Smooth muscle cell of the brain vasculature (primary cell): ENCODE results near the gene CORO2B.
A peak's percentile ranks its signal among the peaks of the same experiment; 100 is the strongest.
"Not testable (repeated sequence)": the region's sequence is repeated elsewhere in the genome, so short reads cannot be mapped to it uniquely, and the experiment has no call there.

Experiments
- DNase-seq: peaks from one replicate; pipeline ENCODE4 v3.0.0-alpha.2; 2012; ENCODE audit warnings: low read depth, low spot score

The CORO2B gene

DNA sequence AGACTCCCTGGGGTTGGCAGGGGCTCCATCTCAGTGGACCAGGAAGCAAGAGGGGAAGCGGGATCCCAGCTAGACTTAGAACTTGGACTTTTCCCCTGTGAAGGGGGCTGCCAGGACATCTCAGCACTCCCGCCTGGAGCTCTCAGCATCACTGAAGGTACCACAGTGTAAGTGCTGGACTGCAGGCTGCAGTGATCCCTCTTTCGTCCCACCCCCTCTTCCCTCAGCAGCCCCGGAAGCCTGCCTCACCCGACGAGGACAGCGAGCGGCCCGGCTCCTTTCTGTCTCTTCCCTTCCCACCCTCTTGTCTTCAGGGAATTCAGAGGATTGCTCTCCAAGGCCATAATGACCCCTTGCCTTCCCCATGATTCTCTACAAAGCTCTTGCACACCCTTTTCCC lies 147.5 kb downstream of the CORO2B start:
- no peak for DNase-seq

DNA sequence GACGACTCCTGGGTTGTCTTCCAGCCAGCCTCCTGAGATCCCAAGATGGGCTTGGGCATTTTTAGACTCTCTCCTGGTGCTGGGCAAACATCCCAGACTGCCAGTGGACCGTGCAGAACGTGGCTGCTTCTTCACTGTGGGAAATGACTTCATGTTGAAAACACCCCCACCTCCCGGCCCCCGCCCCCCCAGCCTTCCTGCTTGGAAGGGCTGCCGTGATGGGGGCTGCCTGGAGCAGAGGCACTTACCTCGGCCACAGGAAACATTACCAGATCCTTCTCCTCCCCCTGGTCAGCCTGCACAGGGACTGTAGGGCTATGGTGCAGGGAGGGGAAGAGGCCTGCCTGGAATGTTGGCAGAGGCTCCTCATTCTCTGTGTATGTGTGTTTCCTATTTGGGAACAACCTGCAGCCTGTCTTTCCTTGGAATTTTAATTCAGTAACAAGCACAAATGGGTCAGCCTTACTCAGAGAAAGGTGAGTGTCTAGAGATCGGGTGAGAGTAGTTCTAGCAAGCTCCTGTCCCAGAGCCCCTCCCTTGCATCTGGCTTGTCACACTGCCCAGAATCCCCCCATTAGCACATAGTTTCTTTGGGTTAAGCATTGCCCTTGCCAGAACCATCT lies 151.1 kb downstream of the CORO2B start:
- DNase-seq = no peak

DNA sequence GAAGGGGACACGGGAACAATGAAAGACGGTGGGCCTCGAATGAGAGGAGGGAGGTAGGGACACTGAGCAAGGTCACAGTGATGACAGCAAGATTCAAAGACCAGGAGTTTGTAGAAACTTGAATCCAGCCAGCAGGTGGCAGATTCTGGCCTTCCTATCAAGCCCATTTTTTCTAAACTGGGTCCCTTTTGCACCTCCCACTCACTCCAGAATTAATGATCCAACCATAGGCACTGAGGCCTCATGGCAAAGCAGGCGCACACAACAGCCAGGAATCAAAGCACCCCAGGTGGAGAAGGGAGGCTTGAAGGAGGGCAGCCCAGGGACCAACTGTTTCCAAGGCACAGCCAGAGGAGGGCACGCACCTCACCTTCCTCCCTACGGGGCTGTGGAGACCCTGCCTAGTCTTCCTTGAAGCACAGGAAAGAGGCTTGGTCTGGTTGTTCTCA lies 151.7 kb downstream of the CORO2B start:
- peak; percentile 10 for DNase-seq

DNA sequence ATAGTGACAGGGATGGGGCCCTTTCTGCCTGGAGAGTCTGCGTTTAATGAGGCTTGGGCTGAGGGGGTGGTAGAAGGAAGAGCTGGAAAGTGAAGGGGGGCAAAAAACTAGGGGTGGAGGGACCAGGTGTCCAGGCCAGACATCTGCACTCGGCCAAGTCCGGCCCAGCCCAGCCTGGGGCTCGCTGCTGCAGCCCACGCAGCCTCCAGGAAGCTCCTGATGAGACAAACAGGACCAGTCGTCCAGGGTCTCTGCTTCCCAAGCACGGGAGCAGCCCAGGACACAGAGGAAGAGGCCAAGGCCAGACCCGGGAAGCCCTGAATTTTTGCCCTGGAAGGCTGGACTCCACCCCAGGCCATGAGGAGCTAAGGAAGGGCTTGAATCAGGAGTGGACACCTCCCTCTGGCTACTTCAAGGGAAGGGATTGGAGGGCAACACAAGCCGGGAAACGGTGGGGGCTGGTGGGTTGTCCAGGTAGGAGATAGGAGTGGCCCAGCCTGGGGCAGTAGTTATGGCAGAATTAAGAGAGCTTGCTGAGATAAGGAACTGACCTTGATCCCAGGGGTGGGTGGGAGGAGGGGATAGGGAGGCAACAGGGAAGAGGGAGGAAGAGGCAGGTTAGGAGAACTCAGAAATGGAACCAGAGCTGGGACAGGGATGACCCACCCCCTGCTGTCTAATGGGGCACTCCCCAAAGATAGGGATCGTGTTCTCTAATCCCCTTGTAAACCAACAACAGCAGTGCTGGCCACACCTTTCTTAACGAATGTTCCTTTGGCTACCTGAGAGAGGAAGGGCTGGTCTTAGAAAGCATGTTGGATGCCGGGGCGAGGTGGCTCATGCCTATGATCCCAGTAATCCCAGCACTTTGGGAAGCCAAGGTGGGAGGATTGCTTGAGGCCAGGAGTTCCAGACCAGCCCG lies 152.4 kb downstream of the CORO2B start:
- DNase-seq = no peak

DNA sequence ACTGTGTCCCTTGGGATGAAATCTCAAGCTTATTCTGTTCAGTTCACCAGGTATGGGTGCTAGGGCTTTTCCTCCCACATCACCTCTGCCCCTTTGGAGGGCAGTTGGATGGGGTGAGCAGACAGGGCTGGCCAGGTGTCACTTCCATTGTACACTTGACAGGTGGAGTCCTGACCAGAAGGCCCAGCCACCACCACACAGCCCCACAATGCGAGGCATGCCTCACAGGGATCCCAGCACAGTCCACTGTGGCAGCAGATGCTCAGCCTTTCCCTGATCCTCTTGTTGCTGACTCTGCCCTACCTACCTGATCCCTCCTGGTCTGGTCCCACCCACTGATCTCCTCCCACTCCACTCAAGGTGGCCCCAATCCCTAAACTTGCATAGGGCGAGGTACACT lies 153.7 kb downstream of the CORO2B start:
- no peak for DNase-seq

DNA sequence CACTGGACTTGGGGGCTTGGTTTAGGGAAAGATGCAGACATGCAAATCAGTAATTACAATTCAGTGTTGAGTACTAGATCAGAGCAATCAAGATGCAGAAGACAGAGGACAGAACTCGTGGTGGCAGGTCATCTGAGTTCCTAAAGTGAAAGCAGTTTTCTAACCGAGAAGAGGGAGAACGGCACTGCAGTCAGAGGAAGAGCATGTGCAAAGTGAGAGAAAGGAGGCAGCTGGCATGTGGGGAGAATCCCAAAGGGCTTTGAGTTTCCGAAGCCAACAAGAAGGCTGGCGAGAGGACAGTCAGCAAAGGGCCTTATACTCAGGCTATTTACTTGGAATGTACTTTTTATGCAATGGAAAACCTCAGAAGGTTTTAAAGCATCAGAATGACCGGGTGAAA lies 154.9 kb downstream of the CORO2B start:
- DNase-seq = no peak

DNA sequence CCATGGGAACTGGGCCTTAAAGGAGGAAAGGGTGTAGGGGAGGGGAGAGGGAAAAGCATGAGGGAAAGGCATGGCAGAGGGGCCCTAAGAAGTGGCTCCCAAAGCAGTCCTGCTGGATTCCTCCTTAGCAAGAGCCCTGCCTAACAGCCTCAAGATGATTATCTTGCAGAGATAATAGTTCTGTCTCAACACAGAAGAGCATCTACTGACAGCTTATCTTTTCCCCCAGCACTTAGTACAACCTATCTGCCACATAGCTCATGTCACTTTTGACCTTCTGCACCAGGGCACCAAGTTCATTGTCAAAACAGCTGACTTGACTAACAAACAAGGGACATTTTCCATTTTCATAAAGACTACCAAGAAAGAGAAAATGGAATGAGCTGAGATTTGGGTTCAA lies 155.6 kb downstream of the CORO2B start:
- no peak for DNase-seq

DNA sequence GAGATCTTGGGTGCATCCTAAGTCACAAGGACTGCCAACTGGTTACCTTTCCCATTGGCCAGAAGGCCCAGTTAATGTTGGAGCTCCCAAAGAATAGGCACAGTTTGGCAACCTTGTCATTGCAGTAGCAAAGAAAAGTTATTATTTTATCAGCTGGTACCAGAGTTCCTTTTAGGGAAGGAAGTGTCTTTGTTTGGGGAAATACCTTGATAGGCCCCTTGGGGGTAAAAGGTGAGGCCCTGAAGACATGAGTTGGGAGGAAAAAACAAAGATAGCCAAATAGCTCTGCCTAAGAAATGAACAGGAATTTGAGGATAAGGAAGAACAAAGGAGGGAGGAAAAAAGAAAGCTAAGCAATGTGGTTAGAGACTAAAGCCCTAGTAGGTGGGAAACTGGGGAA lies 156.1 kb downstream of the CORO2B start:
- no peak for DNase-seq

DNA sequence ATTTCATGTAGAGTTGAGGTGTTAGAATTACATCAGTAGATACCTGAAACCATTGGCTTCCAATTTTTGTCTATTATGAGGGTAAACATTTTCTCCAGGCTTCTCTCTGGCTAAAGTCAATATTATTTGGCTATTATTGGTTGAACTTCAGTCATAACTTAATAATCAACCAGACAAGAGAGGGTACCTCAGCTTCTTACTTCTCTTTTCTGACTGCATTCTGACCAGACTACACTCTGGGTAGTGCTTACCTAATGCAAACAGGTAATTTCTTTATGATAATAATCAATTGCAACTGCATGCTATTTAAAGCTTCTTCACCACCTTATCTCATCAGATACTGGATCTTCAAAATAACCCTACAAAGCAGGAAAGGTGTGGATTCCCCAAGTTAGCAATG lies 156.8 kb downstream of the CORO2B start:
- no peak for DNase-seq

DNA sequence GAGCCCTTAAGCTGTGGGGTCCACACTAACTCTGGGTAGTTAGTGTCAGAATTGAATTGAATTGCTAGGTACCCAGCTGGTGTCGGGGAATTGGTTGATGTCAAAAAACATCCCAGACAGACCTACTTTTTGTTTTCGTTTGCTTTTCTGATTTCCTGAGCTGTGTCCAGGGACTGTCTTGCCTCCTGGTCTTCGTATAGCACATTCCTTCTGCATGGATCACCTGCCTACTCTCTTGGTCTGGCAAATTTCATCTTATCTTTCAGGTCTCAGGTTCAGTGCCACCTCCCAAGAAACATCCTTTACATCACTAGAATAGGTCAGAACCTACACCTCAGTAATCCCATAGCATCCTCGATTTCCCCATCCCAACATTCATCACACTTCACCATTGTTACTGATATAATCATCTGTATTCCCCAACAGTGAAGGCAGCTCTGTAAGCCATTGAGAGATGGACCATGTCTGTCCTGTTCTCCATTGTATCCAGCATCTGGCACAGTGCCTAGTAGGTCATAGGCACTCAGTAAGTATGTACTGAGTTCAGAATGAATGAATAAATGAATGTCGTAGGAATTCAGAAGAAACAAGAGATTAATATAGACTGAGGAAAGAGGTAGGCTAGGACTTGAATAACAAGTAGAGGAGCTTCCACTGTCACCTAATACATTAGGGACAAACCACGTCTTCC lies 160.7 kb downstream of the CORO2B start:
- DNase-seq = no peak

DNA sequence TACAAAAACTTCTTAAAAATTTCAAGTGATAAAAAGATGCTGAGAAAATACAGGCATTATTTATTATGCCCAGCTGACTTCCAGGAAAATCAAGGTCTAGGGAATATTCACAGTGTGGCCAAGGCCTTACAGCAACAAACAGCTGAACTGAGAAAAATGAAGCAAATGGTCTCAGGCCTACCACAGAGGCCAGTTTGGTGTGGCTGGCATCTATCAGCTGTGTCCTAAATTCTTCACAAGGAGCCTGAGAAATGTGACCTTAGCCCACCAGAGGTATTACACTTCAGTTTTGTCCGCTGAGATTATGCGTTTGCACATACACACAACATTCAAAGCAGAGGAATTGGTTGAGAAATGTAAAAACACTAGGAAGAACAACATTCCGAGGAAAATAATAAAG lies 164.5 kb downstream of the CORO2B start:
- DNase-seq = no peak

DNA sequence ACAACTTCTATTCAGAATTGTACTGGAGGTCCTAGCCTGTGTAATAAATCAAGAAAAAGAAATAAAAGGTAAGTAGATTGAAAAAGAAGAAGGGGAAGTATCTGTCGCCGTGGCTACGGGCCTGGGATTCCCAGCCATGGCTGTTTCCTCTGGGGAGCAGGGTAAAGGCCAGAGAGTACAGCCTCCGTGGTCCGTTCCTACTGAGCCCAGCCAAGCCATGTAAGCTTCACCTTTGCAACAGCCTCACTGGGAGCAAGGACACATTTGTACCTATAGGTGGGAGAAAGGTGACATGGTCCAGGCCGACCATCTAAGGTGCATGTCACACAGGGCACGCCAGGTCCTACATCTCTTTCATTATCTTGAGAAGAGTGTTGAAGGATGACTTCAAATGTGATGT lies 170.6 kb downstream of the CORO2B start:
- DNase-seq = no peak

DNA sequence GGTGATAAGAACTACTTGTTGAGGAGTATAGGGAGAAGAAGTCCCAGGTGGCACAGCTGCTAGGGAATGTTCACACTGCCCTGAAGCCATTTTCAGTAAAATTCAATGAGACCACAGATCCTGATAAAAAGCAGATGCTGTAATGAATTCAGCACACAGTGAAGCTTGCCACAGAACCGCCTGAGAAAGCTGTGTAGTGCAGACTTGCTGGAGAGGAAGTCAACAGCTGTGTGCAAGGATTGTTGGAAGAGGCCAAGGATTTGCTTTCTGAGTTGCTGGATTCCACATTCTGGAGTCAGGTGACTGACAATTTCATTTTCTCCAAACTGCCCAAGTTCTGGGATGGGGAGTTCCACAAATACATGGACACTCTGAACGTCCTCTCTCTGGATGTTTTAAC lies 171.0 kb downstream of the CORO2B start:
- DNase-seq = no peak

DNA sequence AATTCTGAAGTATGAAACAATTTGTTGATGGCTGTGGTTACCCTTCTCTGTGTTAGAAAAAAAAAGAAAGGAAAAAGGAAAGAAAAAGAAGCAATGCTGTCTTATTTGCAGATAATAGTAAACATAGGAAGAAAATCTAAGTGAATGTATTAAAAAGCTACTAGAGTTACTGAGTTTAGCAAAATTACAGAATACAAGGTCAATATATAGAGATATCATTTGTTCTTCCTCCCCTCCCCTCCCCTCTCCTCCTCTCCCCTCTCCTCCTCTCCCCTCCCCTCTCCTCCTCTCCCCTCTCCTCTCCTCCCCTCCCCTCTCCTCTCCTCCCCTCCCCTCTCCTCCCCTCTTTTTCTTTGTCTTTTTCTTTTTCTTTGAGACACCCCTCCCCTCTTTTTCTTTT lies 172.8 kb downstream of the CORO2B start:
- DNase-seq = no peak

DNA sequence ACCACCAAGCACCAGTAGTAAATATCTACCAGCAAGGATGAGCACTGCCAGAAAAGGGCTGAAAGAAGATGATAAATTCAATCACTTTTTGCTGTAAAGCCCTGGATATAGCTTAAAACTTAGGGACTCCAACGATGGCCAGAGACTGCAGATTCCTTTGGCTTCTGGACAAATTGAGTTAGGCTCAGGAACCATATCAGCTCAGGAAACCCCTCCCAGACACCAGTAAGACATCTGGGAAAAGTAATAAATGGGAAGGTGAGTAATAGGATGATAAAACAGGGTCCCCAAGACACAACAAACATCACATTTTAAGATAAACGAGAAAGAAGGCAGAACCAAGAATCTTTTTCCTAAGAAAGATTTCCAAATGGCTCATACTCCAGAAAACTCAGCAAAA lies 176.9 kb downstream of the CORO2B start:
- no peak for DNase-seq

DNA sequence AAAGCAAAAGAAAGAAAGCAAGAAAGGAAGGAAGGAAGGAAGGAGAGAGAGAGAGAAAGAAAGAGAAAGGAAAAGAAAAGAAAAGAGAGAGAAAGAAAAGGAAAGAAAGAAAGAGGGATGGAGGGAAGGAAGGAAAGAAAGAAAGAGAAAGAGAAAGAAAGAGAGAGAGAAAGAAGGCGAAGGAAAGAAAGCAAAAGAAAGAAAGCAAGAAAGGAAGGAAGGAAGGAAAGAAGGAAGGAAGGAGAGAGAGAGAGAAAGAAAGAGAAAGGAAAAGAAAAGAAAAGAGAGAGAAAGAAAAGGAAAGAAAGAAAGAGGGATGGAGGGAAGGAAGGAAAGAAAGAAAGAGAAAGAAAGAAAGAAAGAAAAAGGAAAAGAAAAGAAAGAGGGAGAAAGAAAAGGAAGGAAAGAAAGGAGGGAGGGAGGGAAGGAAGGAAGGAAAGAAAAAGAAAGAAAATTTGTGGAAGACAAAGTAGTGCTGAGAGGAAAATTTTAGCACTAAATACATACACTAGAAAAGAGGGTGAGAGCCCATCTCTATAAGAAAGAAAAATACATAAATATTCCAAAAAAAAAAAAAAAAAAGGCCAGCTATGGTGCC lies 181.3 kb downstream of the CORO2B start:
- not testable (repeated sequence) for DNase-seq

DNA sequence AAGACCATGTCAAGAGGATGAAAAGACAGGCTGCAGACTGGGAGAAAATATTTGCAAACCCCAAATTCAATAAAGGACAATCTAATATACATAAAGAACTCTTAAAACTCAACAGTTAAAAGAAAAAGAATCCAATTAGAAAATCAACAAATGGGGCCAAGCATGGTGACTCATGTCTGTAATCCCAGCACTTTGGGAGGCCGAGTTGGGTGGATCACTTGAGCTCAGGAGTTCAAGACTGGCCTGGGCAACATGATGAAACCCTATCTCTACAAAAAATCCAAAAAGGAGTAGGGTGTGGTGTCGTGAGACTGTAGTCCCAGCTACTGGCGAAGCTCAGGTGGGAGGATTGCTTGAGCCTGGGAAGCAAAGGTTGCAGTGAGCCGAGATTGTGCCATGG lies 184.3 kb downstream of the CORO2B start:
- no peak for DNase-seq

DNA sequence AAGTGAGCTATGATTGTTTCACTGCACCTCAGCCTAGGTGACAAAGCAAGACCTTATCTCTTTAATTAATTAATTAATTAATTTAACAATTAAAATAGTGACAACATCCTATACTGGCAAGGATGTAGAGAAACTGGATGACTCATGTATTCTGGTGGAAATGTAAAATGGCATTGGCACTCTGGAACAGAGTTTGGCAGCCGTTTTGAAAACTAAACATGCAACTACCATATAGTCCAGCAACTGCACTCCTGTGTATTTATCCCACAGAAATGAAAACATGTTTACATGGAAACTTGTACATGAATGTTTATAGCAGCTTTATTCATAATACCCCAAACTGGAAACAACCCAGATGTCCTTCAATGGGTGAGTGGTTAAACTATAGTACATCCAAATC lies 185.3 kb downstream of the CORO2B start:
- no peak for DNase-seq

DNA sequence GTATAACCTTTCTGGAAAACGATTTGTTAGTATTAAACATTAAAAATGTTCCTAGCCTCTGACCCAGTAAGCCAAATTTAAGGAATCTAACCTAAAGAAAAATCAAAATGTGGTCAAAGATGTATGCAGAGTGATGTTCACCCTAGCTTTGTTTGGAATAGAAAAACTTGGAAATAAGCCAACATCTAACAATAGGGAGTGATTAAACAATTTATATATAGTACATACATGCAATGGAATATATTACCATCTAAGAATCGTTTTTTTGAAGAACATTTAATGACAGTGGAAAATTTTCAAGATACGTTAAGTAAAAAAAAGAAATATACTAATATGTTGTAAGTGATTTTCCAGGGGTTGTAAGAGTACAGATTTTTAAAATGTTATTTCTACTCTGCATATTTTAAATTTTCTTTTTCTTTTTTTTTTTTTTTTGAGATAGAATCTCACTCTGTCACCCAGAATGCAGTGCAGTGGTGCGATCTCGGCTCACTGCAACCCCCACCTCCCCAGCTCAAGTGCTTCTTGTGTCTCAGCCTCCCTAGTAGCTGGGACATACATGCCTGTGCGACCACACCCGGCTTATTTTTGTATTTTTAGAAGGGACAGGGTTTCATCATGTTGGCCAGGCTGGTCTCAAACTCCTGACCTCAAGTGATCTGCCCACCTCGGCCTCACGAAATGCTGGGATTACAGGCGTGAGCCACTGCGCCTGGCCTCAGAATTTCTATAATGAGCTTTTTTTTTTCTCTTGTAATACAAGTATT lies 187.0 kb downstream of the CORO2B start:
- no peak for DNase-seq

DNA sequence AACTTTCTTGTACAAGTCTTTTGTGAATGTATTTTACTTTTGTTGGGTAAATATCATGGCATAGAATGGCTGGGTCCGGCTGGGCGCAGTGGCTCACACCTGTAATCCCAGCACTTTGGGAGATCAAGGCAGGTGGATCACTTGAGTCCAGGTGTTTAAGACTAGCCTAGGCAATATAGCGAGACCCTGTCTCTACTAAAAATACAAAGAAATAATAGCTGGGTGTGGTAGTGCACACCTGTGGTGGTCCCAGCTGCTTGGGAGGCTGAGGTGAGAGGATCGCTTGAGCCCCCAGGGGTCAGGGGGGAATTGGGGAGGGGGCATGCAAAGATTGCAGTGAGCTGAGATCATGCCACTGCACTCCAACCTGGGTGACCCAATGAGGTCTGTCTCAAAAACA lies 189.0 kb downstream of the CORO2B start:
- no peak for DNase-seq

DNA sequence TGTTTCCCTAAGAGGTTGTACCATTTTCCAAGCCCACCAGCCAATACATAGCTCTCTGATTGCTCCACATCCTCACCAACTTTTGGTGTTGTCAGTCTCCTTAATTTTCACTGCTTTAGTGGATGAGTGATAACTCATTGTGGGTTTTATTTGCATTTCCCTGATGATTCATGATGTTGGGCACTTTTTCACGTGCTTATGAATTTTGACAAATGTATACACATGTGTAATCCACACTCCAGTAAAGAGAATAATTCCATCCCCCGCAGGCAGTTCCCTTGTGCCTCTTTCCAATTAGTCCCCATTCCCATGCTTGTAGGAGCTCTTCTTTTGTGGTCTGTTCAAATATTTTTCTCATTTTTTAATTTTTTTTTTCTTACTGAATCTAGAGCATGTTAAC lies 189.5 kb downstream of the CORO2B start:
- DNase-seq = no peak
